ENCODE results near the gene SELENOO.
A peak's percentile ranks its signal among the peaks of the same experiment; 100 is the strongest.

SELENOO gene

DNA sequence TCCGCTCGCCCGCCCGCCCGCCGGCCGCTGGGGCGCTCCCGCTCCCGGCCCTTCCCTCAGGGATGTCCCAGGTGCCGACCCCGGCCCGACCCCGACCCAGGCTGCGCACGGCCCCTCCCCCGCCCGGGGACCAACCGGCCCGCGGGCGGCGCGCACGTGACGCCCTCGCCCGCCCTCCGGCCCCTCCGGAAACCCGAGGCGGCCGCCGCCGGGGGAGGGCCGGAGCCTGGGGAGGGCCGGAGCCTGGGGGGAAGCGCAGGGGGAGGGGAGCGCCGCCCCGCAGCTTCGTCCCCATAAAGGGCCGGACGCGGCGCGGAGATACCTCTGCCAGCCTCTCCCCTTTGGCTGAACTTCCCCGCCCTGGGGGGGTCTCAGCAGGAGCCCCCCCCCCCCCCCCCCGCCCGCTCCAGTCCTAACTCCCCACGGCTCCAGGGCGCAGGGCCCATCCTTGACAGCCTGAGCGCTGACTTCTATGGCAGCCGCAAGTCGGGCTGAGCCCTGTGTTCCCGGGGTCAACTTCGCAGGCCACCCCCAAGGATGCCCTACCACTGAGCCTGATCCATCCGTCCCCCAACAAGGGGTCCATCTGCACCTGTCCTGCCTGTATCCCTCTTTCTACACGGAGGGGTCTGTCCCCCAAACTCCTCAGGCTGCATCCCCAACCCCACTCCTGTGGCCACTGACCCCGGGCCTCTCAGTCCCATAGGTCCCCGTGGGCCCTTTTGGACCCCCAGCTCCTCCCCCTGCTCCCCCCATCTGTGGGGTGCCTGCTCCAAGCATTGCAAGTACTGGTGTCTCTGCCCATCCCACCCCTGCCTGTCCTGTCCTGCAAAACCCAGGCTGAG, 61.0 kb downstream of the SELENOO start, which contains the start of gene MAPK12:
MAPK12 (minus strand) TSS at position 69 of the 845 bp plus-strand sequence. CDS start 174 bp downstream, outside the sequence.
- DNase-seq (ENCODE audit: insufficient read length, low spot score) (peak; percentile 93), FAIRE-seq (no peak)

GRCh38 chr22:50262460-50262911, 61.7 kb downstream of the SELENOO start:
- FAIRE-seq (peak; percentile 9), DNase-seq (ENCODE audit: insufficient read length, low spot score) (no peak)
- no peak for TF ChIP-seq POLR2AphosphoS5 (IDR thresholded peaks at IDR 0.05; ENCODE audit: low read depth, low read length)
- TF ChIP-seq TAF1 (IDR thresholded peaks at IDR 0.05; ENCODE audit: low read depth, low read length), result no peak
- TF ChIP-seq POU2F2 (IDR thresholded peaks at IDR 0.05; ENCODE audit: low read depth, low read length), result no peak
- no peak for TF ChIP-seq POLR2A (IDR thresholded peaks at IDR 0.05; ENCODE audit: low read depth, low read length)
- no peak for TF ChIP-seq SPI1 (IDR thresholded peaks at IDR 0.05; ENCODE audit: low read depth, low read length)
- TF ChIP-seq PAX5 (IDR thresholded peaks at IDR 0.05; ENCODE audit: insufficient read depth, low read length, severe bottlenecking), result no peak

More for the DNA sequence above, 61.0 kb downstream of the SELENOO start, which contains the start of gene MAPK12:
- TF ChIP-seq TAF1 (IDR thresholded peaks at IDR 0.05; ENCODE audit: low read depth, low read length) (no peak), POLR2AphosphoS5 (IDR thresholded peaks at IDR 0.05; ENCODE audit: low read depth, low read length) (no peak), PAX5 (IDR thresholded peaks at IDR 0.05; ENCODE audit: insufficient read depth, low read length, severe bottlenecking) (no peak), SPI1 (IDR thresholded peaks at IDR 0.05; ENCODE audit: low read depth, low read length) (no peak), POU2F2 (IDR thresholded peaks at IDR 0.05; ENCODE audit: low read depth, low read length) (no peak), POLR2A (IDR thresholded peaks at IDR 0.05; ENCODE audit: low read depth, low read length) (no peak)

DNA sequence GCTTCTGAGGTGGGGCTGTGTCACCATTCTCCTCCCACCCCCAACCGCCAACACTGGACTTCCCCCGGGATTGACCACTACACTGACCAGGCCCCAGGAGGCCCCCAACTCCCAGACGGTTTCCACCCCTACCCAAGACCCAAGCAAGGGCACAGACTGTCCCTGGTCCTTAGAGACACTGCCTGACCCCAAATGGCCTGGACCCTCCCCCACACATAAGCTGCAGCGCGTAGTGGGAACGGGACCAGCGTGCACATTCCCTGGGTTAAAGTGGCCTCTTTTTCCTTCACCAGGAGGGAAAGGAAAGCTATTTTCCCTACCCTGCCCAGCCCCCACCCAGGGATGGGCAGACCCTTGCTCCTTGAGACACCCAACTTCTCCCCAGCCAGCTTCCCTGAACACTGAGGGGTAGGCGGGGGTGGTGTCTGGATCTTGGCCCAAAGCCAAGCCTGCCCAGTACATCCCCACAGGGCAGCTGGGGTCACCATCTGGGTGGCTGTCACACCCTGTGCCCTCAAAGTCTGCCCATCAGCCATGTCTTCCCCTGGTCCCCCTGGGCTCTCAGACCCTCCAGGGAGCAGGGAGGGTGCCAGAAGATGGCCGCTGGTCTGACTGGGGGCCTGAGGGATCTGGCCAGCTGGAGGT, 62.3 kb downstream of the SELENOO start:
- no peak for TF ChIP-seq PAX5 (IDR thresholded peaks at IDR 0.05; ENCODE audit: insufficient read depth, low read length, severe bottlenecking)
- TF ChIP-seq POLR2A (IDR thresholded peaks at IDR 0.05; ENCODE audit: low read depth, low read length), result no peak
- no peak for TF ChIP-seq TAF1 (IDR thresholded peaks at IDR 0.05; ENCODE audit: low read depth, low read length)
- TF ChIP-seq POLR2AphosphoS5 (IDR thresholded peaks at IDR 0.05; ENCODE audit: low read depth, low read length), result no peak
- TF ChIP-seq SPI1 (IDR thresholded peaks at IDR 0.05; ENCODE audit: low read depth, low read length), result no peak
- TF ChIP-seq POU2F2 (IDR thresholded peaks at IDR 0.05; ENCODE audit: low read depth, low read length), result no peak
- DNase-seq (ENCODE audit: insufficient read length, low spot score), result no peak
- FAIRE-seq, result no peak

DNA sequence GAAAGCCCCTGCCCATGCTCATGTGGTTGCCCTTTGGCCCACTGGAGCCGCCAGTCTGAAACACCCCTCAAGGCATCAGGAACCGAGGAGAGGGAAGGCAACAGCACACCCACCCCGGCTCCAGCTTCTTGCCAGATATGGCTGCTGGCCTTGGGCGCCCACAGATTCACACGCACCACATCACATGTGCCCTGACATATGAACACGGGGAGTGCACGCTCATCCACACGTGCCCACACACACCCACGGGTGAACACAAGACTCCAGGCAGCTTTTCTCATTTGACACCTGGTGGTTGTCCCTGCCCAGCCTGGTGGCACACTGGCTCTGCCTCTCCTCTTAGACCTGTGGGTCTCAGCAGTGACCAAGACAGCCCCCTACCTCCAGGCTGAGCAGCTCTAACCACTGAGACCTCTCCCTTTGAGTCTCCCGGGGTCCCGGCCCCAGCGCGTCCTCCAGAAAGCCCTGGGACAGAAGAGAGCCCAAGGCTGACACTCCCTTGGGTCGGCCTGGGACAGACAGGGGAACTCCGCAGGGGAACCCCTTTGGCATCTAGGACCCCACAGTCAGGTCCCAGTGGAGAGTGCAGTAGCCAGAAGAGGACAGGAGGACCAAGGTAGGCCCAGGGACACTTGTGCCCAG, 63.4 kb downstream of the SELENOO start:
- FAIRE-seq, result no peak
- no peak for DNase-seq (ENCODE audit: insufficient read length, low spot score)
- TF ChIP-seq PAX5 (IDR thresholded peaks at IDR 0.05; ENCODE audit: insufficient read depth, low read length, severe bottlenecking) (no peak), SPI1 (IDR thresholded peaks at IDR 0.05; ENCODE audit: low read depth, low read length) (no peak), TAF1 (IDR thresholded peaks at IDR 0.05; ENCODE audit: low read depth, low read length) (no peak), POU2F2 (IDR thresholded peaks at IDR 0.05; ENCODE audit: low read depth, low read length) (no peak), POLR2AphosphoS5 (IDR thresholded peaks at IDR 0.05; ENCODE audit: low read depth, low read length) (no peak), POLR2A (IDR thresholded peaks at IDR 0.05; ENCODE audit: low read depth, low read length) (no peak)

DNA sequence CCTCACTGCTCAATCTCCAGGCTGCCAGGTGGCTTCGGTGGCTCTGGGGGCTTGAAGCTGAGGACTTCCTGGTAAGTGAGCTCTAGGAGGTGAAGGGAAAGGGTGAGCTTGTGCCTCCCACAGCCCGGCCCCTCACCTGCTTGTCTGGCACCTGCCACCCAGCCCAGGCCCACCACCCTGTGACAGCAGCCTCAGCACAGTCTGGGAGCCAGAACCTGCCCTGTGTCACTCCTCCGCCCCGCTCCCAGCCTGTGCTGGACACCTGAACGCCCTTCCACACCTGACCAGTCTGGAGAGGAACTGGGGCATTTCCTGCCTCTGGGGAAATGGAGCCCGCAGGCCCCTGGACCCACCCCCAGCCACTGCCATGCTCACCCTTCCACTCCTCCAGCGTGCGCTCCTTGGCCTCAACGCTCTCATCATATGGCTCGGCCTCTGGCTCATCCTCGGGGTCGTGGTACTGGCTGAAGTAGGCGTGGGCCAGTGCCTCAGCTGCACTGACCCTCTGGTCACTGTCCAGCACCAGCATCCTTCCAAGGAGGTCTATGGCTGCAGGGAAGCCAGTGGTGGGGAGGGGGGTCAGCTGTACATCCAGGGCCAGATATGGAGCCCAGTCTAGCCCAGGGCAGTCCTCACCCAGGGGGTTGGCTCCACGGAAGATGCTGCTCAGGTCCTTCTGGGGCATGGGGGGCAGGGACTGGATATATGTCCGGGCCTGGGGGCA, 64.3 kb downstream of the SELENOO start:
- TF ChIP-seq POLR2A (IDR thresholded peaks at IDR 0.05; ENCODE audit: low read depth, low read length) (no peak), SPI1 (IDR thresholded peaks at IDR 0.05; ENCODE audit: low read depth, low read length) (no peak), POU2F2 (IDR thresholded peaks at IDR 0.05; ENCODE audit: low read depth, low read length) (no peak), TAF1 (IDR thresholded peaks at IDR 0.05; ENCODE audit: low read depth, low read length) (no peak), POLR2AphosphoS5 (IDR thresholded peaks at IDR 0.05; ENCODE audit: low read depth, low read length) (no peak), PAX5 (IDR thresholded peaks at IDR 0.05; ENCODE audit: insufficient read depth, low read length, severe bottlenecking) (no peak)
- DNase-seq (ENCODE audit: insufficient read length, low spot score) (no peak), FAIRE-seq (no peak)

GRCh38 chr22:50266994-50267393, 66.2 kb downstream of the SELENOO start:
- no peak for TF ChIP-seq PAX5 (IDR thresholded peaks at IDR 0.05; ENCODE audit: insufficient read depth, low read length, severe bottlenecking)
- no peak for TF ChIP-seq POLR2AphosphoS5 (IDR thresholded peaks at IDR 0.05; ENCODE audit: low read depth, low read length)
- no peak for TF ChIP-seq POU2F2 (IDR thresholded peaks at IDR 0.05; ENCODE audit: low read depth, low read length)
- no peak for FAIRE-seq
- DNase-seq (ENCODE audit: insufficient read length, low spot score), result no peak
